Stimulated activated CD4-positive, alpha-beta T cell treated with anti-CD3 and anti-CD28 coated beads, Interleukin-15, amount 100 ng/mL, for 1 hour (primary cell): Measurements from ENCODE around the gene ZFYVE16.
"Not testable (repeated sequence)": the region's sequence is repeated elsewhere in the genome, so short reads cannot be mapped to it uniquely, and the experiment has no call there.

Experiments
- DNase-seq, 2 donors: peaks; one replicate each; pipeline ENCODE4 v3.0.0-alpha.2; 2020; ENCODE audit warnings: low read depth in 1 of 2, low spot score in 1 of 2

Gene ZFYVE16

GRCh38 chr5:80407735-80408483, at the start of gene ZFYVE16:
Gene ZFYVE16 (plus strand): TSS chr5:80408064. CDS start chr5:80434148, 26,084 bp downstream.
- DNase-seq: peak; percentile 93 to 94

GRCh38 chr5:80360914-80361444, 46.9 kb upstream of the ZFYVE16 start:
- no peak for DNase-seq

- DNase-seq: no peak
Observed at GRCh38 chr5:80364892-80365291, 43.0 kb upstream of the ZFYVE16 start.

- no peak for DNase-seq
Observed at GRCh38 chr5:80368661-80369480, 39.0 kb upstream of the ZFYVE16 start.

- no peak for DNase-seq
Observed at GRCh38 chr5:80369521-80369920, 38.3 kb upstream of the ZFYVE16 start.

- no peak for DNase-seq
Observed at GRCh38 chr5:80370390-80370789, 37.5 kb upstream of the ZFYVE16 start.

- no peak for DNase-seq
Observed at GRCh38 chr5:80372780-80373179, 35.1 kb upstream of the ZFYVE16 start.

- no peak for DNase-seq
Observed at GRCh38 chr5:80374188-80374587, 33.7 kb upstream of the ZFYVE16 start.

- no peak for DNase-seq
Observed at GRCh38 chr5:80376557-80376956, 31.3 kb upstream of the ZFYVE16 start.

- DNase-seq: no peak
Observed at GRCh38 chr5:80382488-80382887, 25.4 kb upstream of the ZFYVE16 start.

- DNase-seq: no peak
Observed at GRCh38 chr5:80387063-80387768, 20.6 kb upstream of the ZFYVE16 start.

- DNase-seq: no peak
Observed at GRCh38 chr5:80389580-80389979, 18.3 kb upstream of the ZFYVE16 start.

GRCh38 chr5:80390413-80390812, 17.5 kb upstream of the ZFYVE16 start:
- DNase-seq: not testable (repeated sequence)

GRCh38 chr5:80391267-80391666, 16.6 kb upstream of the ZFYVE16 start:
- DNase-seq: not testable (repeated sequence)

- DNase-seq: no peak
Observed at GRCh38 chr5:80399526-80400239, 8.2 kb upstream of the ZFYVE16 start.

- DNase-seq: not testable (repeated sequence)
Observed at GRCh38 chr5:80400368-80400767, 7.5 kb upstream of the ZFYVE16 start.

GRCh38 chr5:80403782-80404181, 4.1 kb upstream of the ZFYVE16 start:
- DNase-seq: no peak

GRCh38 chr5:80406980-80407734, 707 bp upstream of the ZFYVE16 start:
- no peak for DNase-seq

- no peak for DNase-seq
Observed at GRCh38 chr5:80408484-80409366, 861 bp downstream of the ZFYVE16 start.
